KOPT-K1 (cell line): ENCODE data around the gene GPR161.

Source experiments
- H3K27ac ChIP-seq: fragments of 200-600 bp; sonication (generic); 2 replicates; pipeline ENCODE4 v1.5.1; 2016; ENCODE audit warnings: antibody characterized with exemption, mild to moderate bottlenecking, low read depth, low read length; ENCODE audit not compliant: poor library complexity, severe bottlenecking
- H3K36me3 ChIP-seq: fragments of 200-600 bp; sonication (generic); 2 replicates; pipeline ENCODE4 v1.5.1; 2017; ENCODE audit warnings: antibody characterized with exemption, mild to moderate bottlenecking, low read length, moderate library complexity; ENCODE audit not compliant: insufficient read depth
- H3K9me3 ChIP-seq: fragments of 200-600 bp; sonication (generic); 2 replicates; pipeline ENCODE4 v1.5.1; 2017; ENCODE audit warnings: antibody characterized with exemption, low read length, mild to moderate bottlenecking; ENCODE audit not compliant: insufficient read depth, poor library complexity, severe bottlenecking

The GPR161 gene

DNA sequence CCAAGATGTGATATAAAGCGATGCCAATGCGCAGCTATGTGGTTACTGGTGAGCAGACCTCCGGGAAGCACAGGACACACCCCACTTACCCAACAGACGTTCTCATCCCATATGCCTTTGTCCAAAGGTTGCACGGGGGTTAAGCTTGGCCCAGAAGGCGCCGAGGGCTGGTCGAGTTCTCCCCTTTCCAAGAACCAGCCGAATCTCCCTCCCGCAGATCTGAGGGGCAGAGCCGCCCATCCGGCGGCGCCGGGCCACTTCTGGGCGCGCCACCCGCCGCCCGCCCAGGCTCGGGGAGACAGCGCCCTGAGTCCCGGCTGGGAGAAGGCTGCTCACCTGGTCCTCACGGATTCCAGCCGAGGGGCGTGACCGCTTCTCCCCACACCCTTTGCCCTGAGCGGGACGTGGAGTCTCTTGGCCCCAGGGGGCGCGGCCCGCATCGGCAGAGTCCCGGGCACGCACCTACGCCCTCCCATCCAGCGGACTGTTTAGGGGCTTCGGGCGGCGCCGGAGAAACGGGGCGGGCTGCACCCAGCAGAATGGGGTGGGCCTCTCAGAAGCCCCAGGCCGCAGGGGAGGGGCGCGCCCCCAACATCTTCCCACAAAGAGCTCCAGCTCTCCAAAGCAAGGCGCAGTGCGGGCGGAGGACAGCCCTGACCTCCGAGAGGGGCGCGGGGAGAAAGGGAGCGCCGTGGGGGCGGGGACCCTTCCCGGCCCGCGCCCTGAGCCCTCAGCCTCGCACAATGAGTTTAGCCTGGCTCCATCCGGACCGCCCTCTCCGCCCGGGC is 615 bp downstream of the GPR161 start:
- Histone ChIP-seq H3K9me3 (no peaks in the 10 kb centered on the region), H3K36me3 (no peaks in the 10 kb centered on the region), H3K27ac (no peak overlapping the region)

DNA sequence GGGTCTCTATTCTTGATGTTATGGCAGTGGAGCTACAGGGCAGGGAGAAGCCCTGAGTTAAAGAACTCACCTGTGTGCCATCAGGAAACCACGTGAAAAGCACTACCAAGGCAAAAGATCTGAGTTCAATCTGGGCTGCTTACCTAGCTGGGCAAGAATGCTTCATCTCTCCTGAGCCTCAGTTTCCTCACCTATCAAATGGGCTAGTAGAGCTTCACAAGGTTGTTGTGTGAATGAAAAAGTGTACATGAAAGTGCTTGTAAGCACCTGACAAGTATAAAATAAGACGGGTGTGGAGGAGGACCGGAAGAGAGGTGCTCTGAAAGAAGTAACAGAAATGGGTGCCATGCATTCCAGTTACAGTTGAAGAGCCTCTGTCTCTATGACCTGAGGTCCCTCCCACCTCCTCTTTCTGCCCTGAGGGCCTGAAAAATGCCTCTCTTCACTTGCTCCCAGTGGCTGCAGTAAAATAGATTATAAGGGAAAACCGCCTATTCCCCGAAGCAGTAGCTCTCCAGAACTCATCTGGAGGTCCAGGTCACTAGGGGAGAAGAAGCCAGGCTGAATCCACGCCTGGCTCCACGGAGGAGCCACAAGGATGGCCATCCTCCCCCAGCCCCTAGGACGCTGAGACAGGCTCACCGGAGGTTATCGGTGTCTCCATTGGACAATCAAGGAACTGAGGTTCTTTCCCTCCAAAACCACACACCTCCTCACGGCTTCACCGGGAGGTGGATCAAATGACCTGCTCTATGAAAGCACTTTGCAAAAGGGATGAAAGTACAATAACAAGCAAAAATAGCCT is 1.4 kb downstream of the GPR161 start:
- no peak overlapping the region for H3K27ac ChIP-seq
- H3K9me3 ChIP-seq = no peaks in the 10 kb centered on the region

GRCh38 chr1:168134642-168135041 is 2.1 kb downstream of the GPR161 start:
- no peaks in the 10 kb centered on the region for H3K36me3 ChIP-seq
- no peak overlapping the region for H3K27ac ChIP-seq
- H3K9me3 ChIP-seq = no peaks in the 10 kb centered on the region

More for the DNA sequence above, 1.4 kb downstream of the GPR161 start:
- H3K36me3 ChIP-seq = no peaks in the 10 kb centered on the region

DNA sequence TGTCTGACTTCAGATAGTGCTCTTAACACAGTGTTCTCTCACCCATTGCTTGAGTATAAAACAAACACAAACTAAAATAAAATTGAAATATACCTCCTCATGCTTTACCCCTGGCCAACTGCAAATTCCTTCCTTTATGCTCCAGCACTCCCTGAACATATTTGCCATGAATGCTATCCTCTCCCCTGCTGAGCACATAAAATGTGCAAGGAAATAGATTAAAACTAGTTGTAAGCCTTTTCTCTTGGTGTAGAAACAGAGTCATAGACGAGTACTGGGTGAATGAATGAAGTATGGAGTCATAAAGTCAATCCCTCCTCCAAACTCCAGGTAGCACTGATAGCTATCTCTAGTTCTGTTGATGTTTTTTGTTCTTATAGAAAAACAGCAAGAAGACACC is 2.6 kb downstream of the GPR161 start:
- no peak overlapping the region for H3K27ac ChIP-seq
- H3K36me3 ChIP-seq = no peaks in the 10 kb centered on the region
- H3K9me3 ChIP-seq = no peaks in the 10 kb centered on the region

- Histone ChIP-seq H3K36me3 (no peaks in the 10 kb centered on the region), H3K9me3 (no peaks in the 10 kb centered on the region), H3K27ac (no peak overlapping the region)
Measured at GRCh38 chr1:168129933-168130332, 6.8 kb downstream of the GPR161 start.

GRCh38 chr1:168127503-168127902 is 9.2 kb downstream of the GPR161 start:
- Histone ChIP-seq H3K27ac (no peak overlapping the region), H3K9me3 (no peaks in the 10 kb centered on the region), H3K36me3 (no peaks in the 10 kb centered on the region)

DNA sequence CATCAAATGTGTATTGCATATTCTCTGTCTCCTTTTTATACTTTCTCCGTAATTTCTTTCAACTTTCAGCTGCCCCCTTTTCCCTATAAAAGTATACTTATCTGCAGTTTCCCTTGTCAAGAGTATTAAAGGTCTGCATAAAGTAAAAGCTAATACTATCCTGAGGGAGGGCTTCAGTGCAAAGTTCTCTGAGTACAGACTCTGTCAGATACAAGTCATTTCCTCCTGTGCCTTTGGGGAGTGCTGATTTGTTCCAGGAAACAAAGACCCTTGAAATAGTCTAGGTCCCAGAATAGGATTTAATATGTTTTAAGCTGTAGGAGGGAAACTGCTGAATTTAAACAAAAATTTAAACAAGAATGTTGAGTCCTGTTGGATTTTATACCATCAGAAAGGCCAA is 11.7 kb downstream of the GPR161 start:
- Histone ChIP-seq H3K36me3 (no peaks in the 10 kb centered on the region), H3K9me3 (peaks cover 4% of the 10 kb centered on the region), H3K27ac (no peak overlapping the region)

- Histone ChIP-seq H3K9me3 (peaks cover 13% of the 10 kb centered on the region), H3K27ac (no peak overlapping the region), H3K36me3 (no peaks in the 10 kb centered on the region)
Measured at GRCh38 chr1:168121401-168122011, 15.2 kb downstream of the GPR161 start.

GRCh38 chr1:168119750-168120149 is 17.0 kb downstream of the GPR161 start:
- H3K27ac ChIP-seq = no peak overlapping the region
- no peaks in the 10 kb centered on the region for H3K36me3 ChIP-seq
- H3K9me3 ChIP-seq = peaks cover 13% of the 10 kb centered on the region

DNA sequence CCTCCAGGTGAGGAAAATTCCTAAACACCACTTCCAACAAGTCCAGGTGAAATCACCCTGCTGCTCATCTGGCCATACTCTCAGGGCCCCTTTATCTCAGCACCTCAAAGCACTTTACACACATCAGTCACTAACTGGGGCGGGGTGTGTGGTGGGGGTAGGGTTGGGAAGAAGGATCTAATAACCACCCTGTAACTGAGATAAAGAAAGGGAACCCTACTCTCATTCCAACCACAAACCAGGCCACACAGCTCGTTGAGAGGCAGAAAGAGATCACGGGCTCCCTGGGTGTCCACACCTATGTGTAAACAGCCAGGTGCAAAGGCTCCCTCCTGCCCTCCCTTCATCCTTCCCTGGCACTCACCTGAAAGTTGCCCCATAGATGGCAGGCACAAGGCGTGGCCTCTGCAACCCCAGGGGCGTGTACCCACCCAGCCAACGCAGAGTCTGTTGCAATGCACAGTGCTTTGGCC is 20.4 kb downstream of the GPR161 start:
- Histone ChIP-seq H3K9me3 (peaks cover 13% of the 10 kb centered on the region), H3K36me3 (no peaks in the 10 kb centered on the region), H3K27ac (no peak overlapping the region)

DNA sequence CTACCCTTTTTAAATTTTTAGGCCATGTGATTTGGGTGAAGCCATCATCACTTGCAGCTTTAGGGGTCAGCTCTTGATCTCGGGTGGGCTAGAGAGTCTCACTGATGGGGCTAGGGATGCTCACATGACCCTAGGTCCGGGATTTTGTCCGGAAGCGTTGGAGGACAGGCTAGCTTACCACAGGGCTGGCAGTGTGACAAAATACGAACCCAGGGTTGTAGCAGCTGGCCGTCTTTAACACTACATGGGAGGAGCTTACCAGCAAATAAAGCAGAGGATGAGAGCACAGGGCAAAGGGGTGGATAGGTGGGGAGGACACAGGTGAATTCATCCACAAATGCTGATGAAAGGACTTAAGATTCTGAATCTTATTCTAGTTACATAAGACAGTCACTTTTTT is 21.9 kb downstream of the GPR161 start:
- Histone ChIP-seq H3K36me3 (no peaks in the 10 kb centered on the region), H3K27ac (no peak overlapping the region), H3K9me3 (peaks cover 6% of the 10 kb centered on the region)

DNA sequence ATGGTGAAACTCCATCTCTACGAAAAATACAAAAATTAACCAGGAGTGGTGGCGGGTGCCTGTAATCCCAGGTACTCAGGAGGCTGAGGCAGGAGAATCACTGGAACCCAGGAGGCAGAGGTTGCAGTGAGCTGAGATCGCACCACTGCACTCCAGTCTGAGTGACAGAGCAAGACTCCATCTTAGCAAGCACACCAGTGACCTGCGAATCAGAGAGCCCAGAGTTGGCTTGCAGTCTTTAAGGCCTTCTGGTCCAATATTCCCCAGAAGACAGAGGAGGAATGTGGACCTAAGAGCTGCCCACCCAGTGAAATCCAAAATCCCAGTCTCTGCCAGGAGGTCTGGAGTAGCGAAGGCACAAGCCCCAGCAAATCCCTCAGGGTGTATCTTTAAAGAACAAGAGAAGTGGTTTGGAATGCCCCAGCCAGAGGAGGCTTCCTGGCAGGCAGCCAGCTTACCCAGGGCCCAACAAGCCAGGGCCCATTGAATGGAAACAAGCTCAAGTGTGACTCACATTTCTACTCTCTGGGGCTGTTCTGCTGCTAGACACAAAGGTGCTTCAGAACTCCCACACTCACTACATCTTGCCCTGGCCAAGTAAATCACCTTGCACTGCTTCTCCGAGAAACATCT is 23.9 kb downstream of the GPR161 start:
- H3K9me3 ChIP-seq = no peaks in the 10 kb centered on the region
- no peaks in the 10 kb centered on the region for H3K36me3 ChIP-seq
- no peak overlapping the region for H3K27ac ChIP-seq

GRCh38 chr1:168110896-168111545 is 25.7 kb downstream of the GPR161 start:
- Histone ChIP-seq H3K27ac (no peak overlapping the region), H3K36me3 (no peaks in the 10 kb centered on the region), H3K9me3 (no peaks in the 10 kb centered on the region)

DNA sequence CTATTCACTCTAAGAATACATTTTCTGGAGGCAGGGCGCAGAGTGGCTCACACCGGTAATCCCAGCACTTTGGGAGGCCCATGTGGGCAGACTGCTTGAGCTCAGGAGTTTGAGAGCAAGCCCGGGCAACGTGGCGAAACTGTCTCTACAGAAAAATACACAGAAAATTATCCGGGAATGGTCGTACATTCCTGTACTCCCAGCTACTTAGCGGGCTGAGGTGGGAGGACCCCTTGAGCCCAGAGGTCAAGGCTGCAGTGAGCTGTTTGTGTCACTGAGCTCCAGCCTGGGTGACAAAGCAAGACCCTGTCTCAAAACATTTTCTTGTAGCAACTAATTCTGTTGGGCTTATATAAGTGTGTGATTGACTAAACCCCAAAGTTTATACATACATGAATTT is 30.5 kb downstream of the GPR161 start:
- H3K27ac ChIP-seq = no peak overlapping the region
- H3K9me3 ChIP-seq = no peaks in the 10 kb centered on the region
- no peaks in the 10 kb centered on the region for H3K36me3 ChIP-seq
